Endodermal cell (in vitro differentiated cells): Measurements from ENCODE around the gene SP3. TPM values are rescaled to one million over a fixed set of nuclear protein-coding genes. Genes with fewer than 3 reads are reported as not detected.

ENCODE experiments used
- DNase-seq: peaks from one replicate; pipeline ENCODE4 v3.0.0-alpha.2; 2017
- H3K27ac ChIP-seq: 2 replicates; pipeline ENCODE4 v1.5.1; 2013; ENCODE audit warnings: mild to moderate bottlenecking, low read depth, low read length, moderate library complexity
- H3K27me3 ChIP-seq: 2 replicates; pipeline ENCODE4 v1.6.1; 2013; ENCODE audit warnings: mild to moderate bottlenecking, low read length, moderate library complexity; ENCODE audit not compliant: insufficient read depth, control insufficient read depth, poor library complexity, severe bottlenecking
- H3K36me3 ChIP-seq: 2 replicates; pipeline ENCODE4 v1.7.0; 2013; ENCODE audit warnings: mild to moderate bottlenecking, low read length, moderate library complexity; ENCODE audit not compliant: control insufficient read depth, insufficient read depth
- H3K4me1 ChIP-seq: one replicate; pipeline ENCODE4 v1.7.0; 2013; ENCODE audit warnings: low read length; ENCODE audit not compliant: control insufficient read depth, insufficient read depth
- H3K4me3 ChIP-seq: 2 replicates; pipeline ENCODE4 v1.5.1; 2013; ENCODE audit warnings: mild to moderate bottlenecking, low read length, moderate library complexity
- H3K9ac ChIP-seq: 2 replicates; pipeline ENCODE4 v1.6.1; 2013; ENCODE audit warnings: mild to moderate bottlenecking, low read length, moderate library complexity; ENCODE audit not compliant: poor library complexity, severe bottlenecking; ENCODE audit errors: extremely low read depth
- H3K9me3 ChIP-seq: 2 replicates; pipeline ENCODE4 v1.6.1; 2013; ENCODE audit warnings: mild to moderate bottlenecking, low read length, moderate library complexity; ENCODE audit not compliant: control insufficient read depth
- H3K27ac Mint-ChIP-seq: 2 replicates; pipeline ENCODE4 v1.8.0; 2020; ENCODE audit warnings: mixed read lengths
- H3K27me3 Mint-ChIP-seq: 2 replicates; pipeline ENCODE4 v1.8.0; 2021; ENCODE audit warnings: mild to moderate bottlenecking, mixed read lengths; ENCODE audit not compliant: insufficient read depth
- H3K36me3 Mint-ChIP-seq: 2 replicates; pipeline ENCODE4 v1.8.0; 2020; ENCODE audit warnings: low read depth, mixed read lengths
- H3K4me1 Mint-ChIP-seq: 2 replicates; pipeline ENCODE4 v1.8.0; 2020; ENCODE audit warnings: mixed read lengths
- H3K4me3 Mint-ChIP-seq: 2 replicates; pipeline ENCODE4 v1.8.0; 2020; ENCODE audit warnings: mild to moderate bottlenecking, moderate library complexity, mixed read lengths
- H3K9me3 Mint-ChIP-seq: 2 replicates; pipeline ENCODE4 v1.8.0; 2020; ENCODE audit warnings: mild to moderate bottlenecking, mixed read lengths
- CTCF ChIP-seq: fragments of 200-600 bp; sonication (generic); conservative IDR thresholded peaks from 2 replicates; pipeline ENCODE4 v1.5.0; 2021; ENCODE audit warnings: antibody characterized with exemption, mild to moderate bottlenecking
- WGBS, 2 experiments: methylation state at CpG; one replicate each; pipeline versions ENCODE4 v1.1.5 to v1.1.7; 2013; ENCODE audit warnings: missing lambda C conversion rate in 2 of 2, mixed read lengths in 1 of 2; ENCODE audit not compliant: insufficient coverage in 1 of 2, insufficient read length in 1 of 2; 5-methylcytosine and 5-hydroxymethylcytosine counted together
- total RNA-seq, 2 donors: library from RNA; stranded (reverse); fragmentation: NEBNext Ultra II Directional in 1 of 2; extraction: Animal tissue kit (Norgen Biotek cat#: 25700) in 1 of 2; gene quantifications; 2 replicates in 1 of 2; 3 replicates in 1 of 2; pipeline ENCODE4 v1.2.1, GENCODE V29; 2021

SP3 gene
- total RNA-seq, 2 donors from 2014 or later: 80.2 to 83.7 TPM

GRCh38 chr2:173868406-173868805, 96.8 kb downstream of the SP3 start:
- H3K4me3 Mint-ChIP-seq: no peak overlapping the region
- no peaks in the 10 kb centered on the region for H3K9me3 Mint-ChIP-seq
- no peaks in the 10 kb centered on the region for H3K27me3 ChIP-seq
- H3K27ac ChIP-seq: no peak overlapping the region
- 91 to 100% methylated on average over 1 to 3 of the region's 3 CpGs for WGBS, 2 experiments
- H3K9me3 ChIP-seq: no peaks in the 10 kb centered on the region
- H3K27me3 Mint-ChIP-seq: no peaks in the 10 kb centered on the region
- no peak for DNase-seq
- no peaks in the 10 kb centered on the region for H3K4me1 Mint-ChIP-seq
- H3K36me3 ChIP-seq: no peaks in the 10 kb centered on the region
- H3K4me1 ChIP-seq: no peaks in the 10 kb centered on the region
- no peak overlapping the region for H3K9ac ChIP-seq
- H3K4me3 ChIP-seq: no peak overlapping the region
- H3K27ac Mint-ChIP-seq: no peak overlapping the region
- TF ChIP-seq CTCF: no peak
- H3K36me3 Mint-ChIP-seq: no peaks in the 10 kb centered on the region

- H3K27ac Mint-ChIP-seq: no peak overlapping the region
Measured at GRCh38 chr2:173866874-173867618, 98.1 kb downstream of the SP3 start.

More at GRCh38 chr2:173866874-173867618, 98.1 kb downstream of the SP3 start:
- Histone ChIP-seq H3K9me3 (no peaks in the 10 kb centered on the region), H3K9ac (no peak overlapping the region), H3K27me3 (no peaks in the 10 kb centered on the region), H3K36me3 (no peaks in the 10 kb centered on the region), H3K4me3 (no peak overlapping the region), H3K27ac (no peak overlapping the region), H3K4me1 (no peaks in the 10 kb centered on the region)
- 87 to 88% methylated on average over 10 to 11 of the region's 11 CpGs for WGBS, 2 experiments
- Mint-ChIP-seq H3K4me1 (no peaks in the 10 kb centered on the region), H3K4me3 (no peak overlapping the region), H3K9me3 (no peaks in the 10 kb centered on the region), H3K36me3 (no peaks in the 10 kb centered on the region), H3K27me3 (no peaks in the 10 kb centered on the region)
- no peak for TF ChIP-seq CTCF
- no peak for DNase-seq
